ENCODE data around the gene APOD.

- TF ChIP-seq CTCF (IDR thresholded peaks at IDR 0.05): no peak
- no peak for TF ChIP-seq POLR2AphosphoS5 (IDR thresholded peaks at IDR 0.05)
- TF ChIP-seq POLR2A (IDR thresholded peaks at IDR 0.05): no peak
Measured at GRCh38 chr3:195548006-195548405, 35.7 kb downstream of the APOD start.
